Measurements from ENCODE around the gene DYNLRB1.

Gene DYNLRB1

DNA sequence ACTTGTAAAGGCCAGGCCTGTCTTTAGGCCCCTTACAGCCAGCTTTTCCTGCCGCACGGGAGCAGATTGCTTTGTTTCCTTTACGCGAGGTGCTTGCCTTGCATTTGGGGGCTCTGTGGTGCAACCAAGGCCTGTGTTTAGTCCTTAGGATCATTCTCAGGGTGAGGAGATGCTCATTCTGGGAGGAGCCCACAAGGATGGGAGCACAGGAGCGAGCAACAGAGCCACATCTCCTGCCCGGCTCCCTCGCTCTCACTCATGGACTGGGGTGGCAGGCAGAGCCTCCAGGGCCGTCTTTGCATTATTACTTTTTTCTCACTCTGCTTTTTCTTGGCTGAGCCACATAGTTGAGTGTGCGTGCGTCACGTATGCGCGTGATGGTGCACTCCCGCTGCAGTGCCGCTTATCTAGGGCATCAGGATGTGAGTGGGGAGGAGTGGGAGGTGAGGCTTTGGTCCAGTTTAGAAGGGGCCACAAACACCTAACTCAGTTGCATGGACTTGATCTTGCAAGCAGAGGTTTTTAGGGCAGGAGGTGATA, 19.1 kb downstream of the DYNLRB1 start:
- DNase-seq: no peak

GRCh38 chr20:34535857-34536256, 19.6 kb downstream of the DYNLRB1 start:
- no peak for DNase-seq

- DNase-seq: no peak
These were observed 20.7 kb downstream of the DYNLRB1 start for GRCh38 chr20:34536798-34537394.

DNA sequence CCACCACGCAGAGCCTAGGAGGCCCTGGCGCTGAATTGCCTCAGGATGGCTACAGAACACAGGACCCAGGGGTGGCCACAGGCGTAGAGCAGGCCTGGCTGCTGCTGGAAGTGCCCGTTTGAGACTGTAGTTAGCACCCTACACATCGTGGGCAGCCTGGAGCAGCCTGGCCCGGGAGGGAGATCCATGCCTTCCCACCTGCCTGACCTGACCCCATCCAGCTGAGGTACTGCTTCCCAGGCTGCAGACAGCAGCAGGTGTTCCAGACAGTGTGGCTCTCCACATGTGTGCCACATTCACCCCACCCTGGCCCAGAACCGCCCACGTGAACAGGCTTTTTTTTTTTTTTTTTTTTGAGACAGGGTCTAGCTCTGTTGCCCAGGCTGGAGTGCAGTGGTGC, 21.4 kb downstream of the DYNLRB1 start:
- no peak for DNase-seq

- peak; percentile 45 for DNase-seq
These were observed 22.5 kb downstream of the DYNLRB1 start for GRCh38 chr20:34538671-34539123.

GRCh38 chr20:34539756-34540155, 23.5 kb downstream of the DYNLRB1 start:
- DNase-seq: no peak

GRCh38 chr20:34540596-34541263, 24.5 kb downstream of the DYNLRB1 start:
- no peak for DNase-seq

DNA sequence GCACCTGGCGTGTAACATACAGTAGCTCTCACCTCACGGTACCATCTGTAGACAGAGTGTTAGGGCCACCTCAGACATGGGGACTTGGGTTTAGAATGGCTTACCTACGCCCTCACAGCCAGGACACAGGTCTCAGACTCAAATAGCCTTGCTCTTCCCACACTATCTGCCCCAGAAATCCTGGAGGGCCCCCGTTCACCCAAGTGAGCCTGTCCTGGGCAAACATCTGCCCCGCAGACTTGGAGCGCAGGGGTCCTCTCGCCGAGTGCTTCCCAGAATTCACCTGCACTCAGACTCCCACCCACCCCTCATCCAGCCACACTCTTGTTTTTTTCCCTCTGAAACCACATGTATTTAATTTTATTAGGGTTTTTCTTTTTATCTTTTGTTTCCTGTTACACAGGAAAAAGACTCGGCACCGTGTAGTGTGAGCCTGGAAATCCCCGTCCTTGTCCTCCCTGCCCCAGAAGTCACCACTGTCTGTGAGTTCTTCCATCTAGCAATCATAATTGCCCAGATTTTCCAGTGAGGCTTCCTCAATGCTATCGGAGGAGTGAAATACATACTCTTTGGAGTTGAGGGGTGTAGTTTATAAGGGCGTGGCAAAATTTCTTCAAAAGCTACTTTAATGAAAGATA, 25.2 kb downstream of the DYNLRB1 start:
- no peak for DNase-seq

- DNase-seq: no peak
These were observed 25.7 kb downstream of the DYNLRB1 start for GRCh38 chr20:34541917-34542316.

GRCh38 chr20:34542439-34542838, 26.2 kb downstream of the DYNLRB1 start:
- no peak for DNase-seq

- DNase-seq: no peak
These were observed 27.3 kb downstream of the DYNLRB1 start for GRCh38 chr20:34543463-34544056.

- DNase-seq: no peak
These were observed 28.0 kb downstream of the DYNLRB1 start for GRCh38 chr20:34544109-34544796.

- no peak for DNase-seq
These were observed 30.5 kb downstream of the DYNLRB1 start for GRCh38 chr20:34546751-34547181.

GRCh38 chr20:34547844-34548613, 31.8 kb downstream of the DYNLRB1 start:
- DNase-seq: no peak

DNA sequence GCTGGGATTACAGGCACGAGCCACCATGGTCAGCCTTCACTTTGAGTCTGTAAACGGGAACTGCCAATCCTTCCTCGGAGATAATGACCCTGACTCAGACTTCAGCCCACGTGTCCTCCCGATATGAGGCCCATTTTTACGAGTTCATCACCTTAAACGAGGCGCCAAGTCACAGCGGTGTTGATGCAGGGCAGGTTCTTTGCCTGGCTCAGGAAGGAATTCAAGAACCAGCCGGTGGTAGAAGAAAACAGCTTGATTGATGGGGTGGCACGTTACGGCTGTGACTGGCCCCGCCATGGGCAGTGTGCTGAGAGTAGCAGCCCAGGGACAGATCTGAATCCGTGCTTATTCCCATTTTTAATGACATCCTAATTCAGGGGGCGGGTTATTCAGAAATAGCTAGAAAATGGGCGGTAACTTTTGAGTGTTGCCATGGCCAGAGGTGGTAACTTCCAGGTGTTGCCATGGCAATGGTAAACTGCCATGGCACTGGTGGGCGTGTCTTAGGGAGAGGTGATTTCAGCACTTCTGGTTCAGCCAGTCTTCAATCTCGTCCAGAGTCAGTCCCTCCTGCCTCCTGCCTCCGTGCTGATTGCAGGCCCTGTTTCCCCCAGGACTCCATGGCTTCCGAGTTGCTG, 33.2 kb downstream of the DYNLRB1 start:
- no peak for DNase-seq

- DNase-seq: no peak
These were observed 33.7 kb downstream of the DYNLRB1 start for GRCh38 chr20:34549929-34550305.

GRCh38 chr20:34552569-34552968, 36.3 kb downstream of the DYNLRB1 start:
- DNase-seq: no peak

DNA sequence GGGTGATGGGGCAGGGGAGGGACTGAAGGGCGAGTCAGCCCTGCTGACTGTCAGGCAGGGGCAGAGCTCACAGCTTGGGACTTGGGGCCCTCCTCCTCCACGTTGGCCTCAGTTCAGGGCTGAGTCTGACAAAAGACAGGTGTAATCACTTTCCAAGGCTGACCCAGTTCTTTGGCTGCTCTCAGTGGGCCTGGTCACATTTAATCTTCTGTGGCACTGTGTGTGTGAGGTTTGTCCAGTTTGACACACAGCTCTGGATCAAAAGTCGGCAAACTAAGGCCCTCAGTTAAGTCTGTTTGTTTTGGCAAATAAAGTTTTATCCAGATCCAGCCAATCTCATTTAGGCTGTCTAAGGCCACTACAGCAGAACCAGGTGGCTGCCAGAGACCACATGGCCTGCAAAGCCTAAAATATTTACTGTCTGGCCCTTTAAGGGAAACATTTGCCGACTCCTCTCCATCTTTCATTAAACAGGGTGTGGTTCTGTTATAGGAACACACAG, 37.2 kb downstream of the DYNLRB1 start:
- DNase-seq: no peak

GRCh38 chr20:34557936-34558319, 41.7 kb downstream of the DYNLRB1 start:
- DNase-seq: no peak

DNA sequence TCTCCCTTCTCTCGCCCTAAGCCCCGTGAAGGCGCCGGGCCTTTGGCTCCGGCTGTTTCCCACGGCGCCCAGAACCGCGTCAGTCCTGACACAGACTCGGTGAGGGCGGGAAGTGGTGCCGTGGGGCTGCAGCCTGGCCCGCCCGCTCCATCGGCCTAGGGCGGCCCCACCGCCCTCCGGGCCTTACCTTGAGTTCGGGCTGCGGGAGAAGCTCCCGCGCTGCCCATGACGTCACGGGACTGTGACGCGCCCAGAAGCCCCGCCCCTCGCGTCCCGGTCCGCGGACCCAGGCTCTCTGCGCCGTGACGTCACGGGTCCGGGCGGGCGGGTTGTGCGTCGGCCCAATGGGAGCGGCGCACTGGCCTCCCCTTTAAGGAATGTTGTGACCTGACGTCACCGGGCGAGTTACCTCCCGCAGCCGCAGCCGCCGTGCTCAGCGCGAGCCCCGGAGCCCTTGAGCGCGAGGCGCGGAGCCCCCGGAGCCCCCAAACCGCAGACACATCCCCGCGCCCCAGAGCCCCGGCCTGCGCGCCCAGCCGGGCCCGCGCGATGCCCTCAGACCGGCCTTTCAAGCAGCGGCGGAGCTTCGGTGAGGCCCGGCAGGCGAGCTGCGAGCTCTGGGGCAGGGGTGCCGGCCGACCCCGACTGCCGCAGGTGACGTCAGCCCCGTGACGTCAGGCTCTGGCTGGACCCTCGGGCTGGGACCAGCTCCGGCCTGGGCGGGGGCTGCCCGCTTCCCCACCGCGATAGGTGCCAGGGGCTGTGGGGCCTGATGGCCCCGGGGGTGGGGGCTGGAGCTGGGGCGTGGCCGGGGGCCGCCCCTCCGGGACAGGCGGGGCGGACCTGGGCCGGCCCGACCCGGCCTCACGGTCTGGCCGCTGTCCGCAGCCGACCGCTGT, 42.3 kb downstream of the DYNLRB1 start, which contains the start of gene MAP1LC3A:
TSS of gene MAP1LC3A (plus strand) at position 399 of the 899 bp plus-strand sequence. CDS start at position 550, 151 bp downstream.
- DNase-seq: peak; percentile 87
